Measurements from ENCODE around the gene MAPRE2.

DNA sequence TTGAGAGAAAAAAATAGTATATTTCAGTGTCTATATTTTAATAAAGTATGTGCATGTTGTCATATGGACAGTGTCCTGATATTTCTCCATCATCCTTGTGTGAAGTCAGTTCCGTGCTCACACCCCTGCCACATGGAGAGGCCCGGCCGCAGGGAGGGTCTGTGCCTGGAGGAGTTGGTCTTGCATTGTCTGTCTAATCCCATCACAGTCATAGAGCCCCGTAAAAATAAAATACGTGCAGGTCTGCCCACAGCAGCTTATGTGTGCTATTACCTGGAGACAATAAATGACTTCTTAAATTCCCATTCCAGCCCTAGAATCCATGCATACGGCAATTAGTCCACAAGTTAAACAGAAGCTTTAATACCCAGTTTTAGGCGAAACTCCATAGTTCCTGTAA, 20.1 kb downstream of the MAPRE2 start:
- no peak for TF ChIP-seq EZH2 (IDR thresholded peaks at IDR 0.05; ENCODE audit: insufficient read depth, poor library complexity, severe bottlenecking)
- no peak for TF ChIP-seq EZH2phosphoT487 (IDR thresholded peaks at IDR 0.05; ENCODE audit: insufficient read depth, low read depth)
